Measurements from ENCODE around the gene DNAJB6. TPM values are rescaled to one million over a fixed set of nuclear protein-coding genes. Genes with fewer than 3 reads are reported as not detected.
"Not testable (repeated sequence)": the region's sequence is repeated elsewhere in the genome, so short reads cannot be mapped to it uniquely, and the experiment has no call there.

DNAJB6 gene
- total RNA-seq, 2 donors from 2014 or later: 78.0 to 81.8 TPM

- no peaks in the 10 kb centered on the region for H3K27me3 ChIP-seq
- intact Hi-C loops (cut with DNase I): no loop called here
- no peak for DNase-seq
These were observed 108.0 kb downstream of the DNAJB6 start for GRCh38 chr7:157444843-157445135.

GRCh38 chr7:157445246-157445955 is 108.6 kb downstream of the DNAJB6 start:
- DNase-seq: no peak
- Histone ChIP-seq H3K9ac (ENCODE audit: low read depth in 2 of 2, low read length in 2 of 2) (no peak overlapping the region), H3K9me3 (no peaks in the 10 kb centered on the region), H3K36me3 (no peaks in the 10 kb centered on the region), H3K4me3 (no peak overlapping the region), H3K27me3 (no peaks in the 10 kb centered on the region), H3K27ac (no peak overlapping the region), H3K4me1 (no peaks in the 10 kb centered on the region)
- intact Hi-C loops (cut with DNase I): no loop called here
- TF ChIP-seq CTCF (IDR thresholded peaks at IDR 0.05): no peak

More at GRCh38 chr7:157444843-157445135, 108.0 kb downstream of the DNAJB6 start:
- TF ChIP-seq CTCF (IDR thresholded peaks at IDR 0.05): no peak
- no peak overlapping the region for H3K4me3 ChIP-seq
- no peaks in the 10 kb centered on the region for H3K4me1 ChIP-seq
- no peak overlapping the region for H3K27ac ChIP-seq
- no peak overlapping the region for H3K9ac ChIP-seq (ENCODE audit: low read depth in 2 of 2, low read length in 2 of 2)
- H3K9me3 ChIP-seq: no peaks in the 10 kb centered on the region
- no peaks in the 10 kb centered on the region for H3K36me3 ChIP-seq

GRCh38 chr7:157445956-157446295 is 109.1 kb downstream of the DNAJB6 start:
- no peak for TF ChIP-seq CTCF (IDR thresholded peaks at IDR 0.05)
- Histone ChIP-seq H3K27me3 (no peaks in the 10 kb centered on the region), H3K36me3 (no peaks in the 10 kb centered on the region), H3K9ac (ENCODE audit: low read depth in 2 of 2, low read length in 2 of 2) (no peak overlapping the region), H3K9me3 (no peaks in the 10 kb centered on the region), H3K4me1 (no peaks in the 10 kb centered on the region), H3K27ac (no peak overlapping the region), H3K4me3 (no peak overlapping the region)
- no peak for DNase-seq
- intact Hi-C loops (cut with DNase I): no loop called here

GRCh38 chr7:157446322-157446721 is 109.5 kb downstream of the DNAJB6 start:
- intact Hi-C loops (cut with DNase I): no loop called here

GRCh38 chr7:157454003-157454402 is 117.2 kb downstream of the DNAJB6 start:
- H3K27me3 ChIP-seq; H3K36me3 ChIP-seq; H3K9ac ChIP-seq (ENCODE audit: low read depth in 2 of 2, low read length in 2 of 2); H3K9me3 ChIP-seq; intact Hi-C loops (cut with DNase I); H3K27ac ChIP-seq; H3K4me1 ChIP-seq; H3K4me3 ChIP-seq: not testable (repeated sequence)
- DNase-seq: peak; percentile 1

More at GRCh38 chr7:157446322-157446721, 109.5 kb downstream of the DNAJB6 start:
- Histone ChIP-seq H3K4me3 (no peak overlapping the region), H3K36me3 (no peaks in the 10 kb centered on the region), H3K9ac (ENCODE audit: low read depth in 2 of 2, low read length in 2 of 2) (no peak overlapping the region), H3K9me3 (no peaks in the 10 kb centered on the region), H3K4me1 (no peaks in the 10 kb centered on the region), H3K27ac (no peak overlapping the region), H3K27me3 (no peaks in the 10 kb centered on the region)
- no peak for DNase-seq
- TF ChIP-seq CTCF (IDR thresholded peaks at IDR 0.05): no peak

GRCh38 chr7:157457355-157458253 is 120.8 kb downstream of the DNAJB6 start:
- H3K4me3 ChIP-seq: no peak overlapping the region
- intact Hi-C loops (cut with DNase I): no loop called here

More at GRCh38 chr7:157457355-157458253, 120.8 kb downstream of the DNAJB6 start:
- no peak for TF ChIP-seq CTCF (IDR thresholded peaks at IDR 0.05)
- H3K27ac ChIP-seq: no peak overlapping the region
- H3K27me3 ChIP-seq: no peaks in the 10 kb centered on the region
- no peaks in the 10 kb centered on the region for H3K9me3 ChIP-seq
- DNase-seq: peak; percentile 12
- H3K36me3 ChIP-seq: no peaks in the 10 kb centered on the region
- no peak overlapping the region for H3K9ac ChIP-seq (ENCODE audit: low read depth in 2 of 2, low read length in 2 of 2)
- no peaks in the 10 kb centered on the region for H3K4me1 ChIP-seq
